Activated naive CD4-positive, alpha-beta T cell treated with anti-CD3 and anti-CD28 coated beads, Interleukin-2, amount 50 U/mL, for 16 hours (primary cell): ENCODE data around the gene NEDD4L.

Experiments used
- DNase-seq: peaks from one replicate; pipeline ENCODE4 v3.0.0-alpha.2; 2020

NEDD4L gene

GRCh38 chr18:58187674-58188073 is 143.6 kb downstream of the NEDD4L start:
- no peak for DNase-seq

- DNase-seq, result no peak
Observed at GRCh38 chr18:58188996-58189395, 145.0 kb downstream of the NEDD4L start.

GRCh38 chr18:58190842-58191530 is 147.0 kb downstream of the NEDD4L start:
- no peak for DNase-seq

GRCh38 chr18:58191626-58192025 is 147.6 kb downstream of the NEDD4L start:
- no peak for DNase-seq

- no peak for DNase-seq
Observed at GRCh38 chr18:58192519-58192918, 148.5 kb downstream of the NEDD4L start.

GRCh38 chr18:58194028-58194427 is 150.0 kb downstream of the NEDD4L start:
- no peak for DNase-seq

- peak; percentile 26 for DNase-seq
Observed at GRCh38 chr18:58195278-58195765, 151.3 kb downstream of the NEDD4L start.

GRCh38 chr18:58196164-58196563 is 152.1 kb downstream of the NEDD4L start:
- no peak for DNase-seq

- DNase-seq, result no peak
Observed at GRCh38 chr18:58196881-58197872, 153.2 kb downstream of the NEDD4L start.

GRCh38 chr18:58201268-58201667 is 157.2 kb downstream of the NEDD4L start:
- no peak for DNase-seq

GRCh38 chr18:58201733-58202730 is 158.0 kb downstream of the NEDD4L start:
- no peak for DNase-seq

GRCh38 chr18:58204776-58205442 is 160.9 kb downstream of the NEDD4L start:
- DNase-seq, result no peak

- DNase-seq, result no peak
Observed at GRCh38 chr18:58205443-58206160, 161.6 kb downstream of the NEDD4L start.

GRCh38 chr18:58207520-58208152 is 163.6 kb downstream of the NEDD4L start:
- no peak for DNase-seq

GRCh38 chr18:58208207-58208932 is 164.3 kb downstream of the NEDD4L start:
- no peak for DNase-seq

- DNase-seq, result no peak
Observed at GRCh38 chr18:58209326-58209725, 165.3 kb downstream of the NEDD4L start.

GRCh38 chr18:58211510-58211909 is 167.5 kb downstream of the NEDD4L start:
- DNase-seq, result no peak

- no peak for DNase-seq
Observed at GRCh38 chr18:58212274-58212673, 168.2 kb downstream of the NEDD4L start.

- DNase-seq, result no peak
Observed at GRCh38 chr18:58213440-58213839, 169.4 kb downstream of the NEDD4L start.

GRCh38 chr18:58215011-58215410 is 171.0 kb downstream of the NEDD4L start:
- no peak for DNase-seq
